K562 treated with DMSO at 1 percent for 48 hours (cell line): Measurements from ENCODE around the gene TTLL8. TPM values are rescaled to one million over a fixed set of nuclear protein-coding genes. Genes with fewer than 3 reads are reported as not detected.

Experiments
- total RNA-seq: library from RNA; unstranded; fragments of 300-600 nt; gene quantifications from 2 replicates; pipeline ENCODE4 v1.2.3, GENCODE V29; 2022; ENCODE audit warnings: low replicate concordance; ENCODE audit errors: extremely low read depth

Gene TTLL8
- not detected in 2 replicates for total RNA-seq

DNA sequence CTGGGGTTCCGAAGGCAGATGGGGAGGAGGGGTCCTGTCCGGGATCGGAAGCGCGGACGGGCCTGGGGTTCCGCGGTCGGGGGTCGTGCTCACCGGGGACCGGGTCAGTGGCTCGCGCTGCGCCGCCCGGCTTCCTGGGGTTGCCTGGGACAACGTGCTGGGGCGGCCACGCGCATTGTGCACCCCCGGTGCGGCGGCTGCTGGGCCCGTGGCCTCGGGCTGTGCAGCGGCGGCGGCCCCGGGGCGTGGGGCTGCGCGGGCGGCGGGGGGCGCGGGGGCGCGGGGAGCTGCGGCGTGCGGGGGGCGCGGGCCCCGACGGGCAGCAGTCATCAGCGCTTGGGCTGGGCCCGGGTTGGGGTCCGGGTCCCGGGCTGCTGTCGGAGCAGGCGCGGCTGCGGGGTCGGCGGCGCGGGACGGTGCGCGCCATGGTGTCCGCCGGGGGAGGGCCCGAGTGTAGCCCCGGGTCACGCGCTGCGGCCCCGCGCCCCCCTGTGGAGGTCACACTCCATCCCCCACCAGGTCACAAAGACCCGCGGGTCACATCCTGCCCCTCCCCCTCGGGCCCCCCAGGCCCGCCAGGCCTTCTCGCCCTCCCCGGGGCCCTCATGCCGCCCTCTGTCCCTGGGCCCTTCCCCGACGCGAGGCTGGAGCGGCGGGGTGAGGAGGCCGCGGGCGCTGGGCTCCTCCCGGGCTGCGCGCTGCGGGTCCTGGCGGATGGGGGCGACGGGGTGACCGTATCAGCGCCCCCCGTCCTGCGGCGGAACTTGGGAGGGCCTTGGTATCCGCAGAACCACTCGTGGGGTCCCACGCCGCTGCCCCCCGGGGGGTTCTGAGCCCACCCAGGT, at the start of gene TTLL8:
Gene TTLL8, minus strand, starts transcription at position 238 of the 845 bp plus-strand sequence.

DNA sequence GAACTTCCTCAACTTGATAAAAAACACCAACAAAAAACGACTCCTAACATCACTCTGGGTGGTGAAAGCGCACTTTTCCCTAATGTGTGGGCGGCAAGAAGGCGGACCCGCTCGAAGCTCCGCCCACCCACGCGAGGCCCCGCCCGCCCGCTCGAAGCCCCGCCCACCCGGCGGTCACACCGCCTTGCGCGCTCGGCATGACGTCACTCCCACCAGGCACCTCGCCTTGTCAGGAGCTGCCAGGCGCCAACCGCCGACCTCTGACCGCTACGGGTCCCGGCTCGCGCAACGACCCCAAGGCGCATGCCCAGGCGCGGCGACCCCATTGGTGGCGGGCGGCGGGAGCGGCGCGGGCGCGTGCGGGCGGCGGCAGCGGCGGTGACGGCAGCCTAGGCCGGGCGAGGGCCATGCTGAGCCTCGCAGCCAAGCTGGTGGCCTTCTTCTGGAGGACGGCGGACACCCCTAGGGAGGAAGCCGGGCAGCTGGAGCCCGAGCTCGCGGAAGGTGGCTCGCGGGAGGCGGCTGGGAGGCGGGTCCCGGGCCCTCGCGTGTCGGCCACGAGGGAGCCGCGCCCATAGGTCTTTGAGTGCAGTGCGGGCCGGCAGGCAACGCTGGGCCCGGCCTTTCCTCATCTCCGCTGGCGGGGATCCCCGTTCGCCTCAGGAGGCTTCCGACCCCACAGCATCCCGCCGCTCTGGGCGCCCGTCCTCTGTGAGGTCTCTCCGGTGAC, 31.7 kb upstream of the TTLL8 start, which contains the start of gene MOV10L1:
Gene MOV10L1, plus strand, starts transcription at position 325 of the 730 bp plus-strand sequence. Its CDS starts 83 bp downstream, at position 408.

DNA sequence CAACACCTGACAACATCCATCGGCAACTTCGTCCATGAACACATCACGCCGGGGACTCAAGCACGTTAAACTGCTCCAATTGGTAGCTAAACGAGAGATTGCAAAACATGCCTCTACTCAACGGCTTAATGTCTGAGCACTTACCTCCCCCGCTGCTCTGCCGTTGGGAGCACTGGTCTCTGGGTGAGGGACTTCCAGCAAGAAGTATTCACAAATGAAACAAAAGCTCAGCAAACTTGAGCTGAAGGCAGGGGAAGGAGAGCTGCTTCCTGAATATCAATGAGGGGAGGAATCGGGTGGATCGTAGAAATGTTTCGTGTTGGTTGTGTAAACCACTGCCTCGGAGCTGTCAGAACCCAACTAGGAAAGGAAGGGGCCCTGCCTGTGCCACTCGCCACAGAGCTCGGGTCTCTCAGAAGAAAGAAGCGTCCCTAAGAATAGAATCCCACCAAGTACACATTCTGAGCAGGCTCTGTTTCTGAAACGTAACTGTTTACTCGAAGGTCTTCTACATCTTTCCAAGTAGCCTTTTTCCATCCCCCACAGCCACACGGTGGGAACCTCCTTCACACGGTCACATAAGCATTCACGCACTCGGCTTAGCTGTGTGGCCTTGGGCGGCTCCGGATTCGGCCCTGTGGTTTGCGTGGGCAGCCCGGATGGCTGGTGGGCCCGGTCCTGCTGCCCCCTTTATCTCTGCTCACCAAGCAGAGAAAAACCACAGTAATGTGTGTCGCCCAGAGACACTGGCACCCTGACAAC, 27.3 kb upstream of the TTLL8 start, which contains the start of gene MLC1:
Gene MLC1, minus strand, starts transcription at position 216 of the 762 bp plus-strand sequence. CDS start 524 bp downstream, outside the sequence.

DNA sequence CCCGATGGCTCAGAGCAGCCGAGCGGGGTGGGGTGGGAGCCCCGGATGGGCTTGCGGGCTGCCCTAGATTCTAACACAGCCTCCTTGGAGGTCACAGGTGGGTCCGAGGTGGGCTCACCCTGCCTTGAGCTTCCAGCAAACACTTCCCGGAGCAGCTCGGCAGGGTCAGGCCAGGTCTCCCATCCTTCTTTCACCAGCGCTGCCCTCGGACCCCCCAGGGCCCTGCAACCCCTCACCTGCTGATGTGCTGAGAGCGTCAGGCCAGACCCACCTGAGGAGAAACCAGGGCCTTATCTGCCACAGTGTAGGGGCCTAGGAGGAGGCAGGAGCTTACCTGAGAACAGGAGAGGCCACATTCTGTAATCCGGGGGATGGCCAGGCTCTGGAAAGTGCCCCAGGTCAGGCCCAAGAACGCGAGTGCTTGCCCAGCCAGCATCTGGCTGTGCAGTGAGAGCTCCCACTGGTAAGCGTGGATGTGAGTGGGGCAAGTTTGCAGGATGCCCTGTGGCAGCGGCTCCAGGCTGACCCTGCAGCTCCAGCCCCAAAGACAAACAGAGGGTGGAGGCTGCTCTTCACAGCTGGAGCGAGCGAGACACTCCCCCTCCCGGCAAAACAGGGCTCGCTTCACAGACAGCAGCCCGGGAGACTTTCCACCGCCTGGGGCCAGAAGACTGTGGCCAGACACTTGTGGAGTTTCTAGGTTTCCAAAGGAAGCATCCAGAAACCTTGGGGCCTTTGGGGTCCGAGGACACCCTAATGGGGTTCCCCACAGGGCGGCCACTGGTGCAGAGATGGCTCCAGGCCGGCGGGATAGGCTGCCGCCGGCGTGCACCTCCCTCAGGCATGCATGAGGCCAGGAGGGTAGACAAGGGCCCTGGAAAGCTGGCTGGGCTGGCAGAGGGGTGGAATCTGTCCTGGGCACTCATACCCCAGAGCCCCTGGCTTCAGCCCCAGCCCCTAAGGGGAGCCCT, 45.6 kb downstream of the TTLL8 start, which contains the start of gene IL17REL:
Gene IL17REL, minus strand, starts transcription at position 555 of the 971 bp plus-strand sequence. Its CDS starts 119 bp downstream, at position 436.

Other genes with a start within 250 kb of the TTLL8 start
- gene BRD1, start 230.4 kb downstream of the TTLL8 start, total RNA-seq = not detected in 2 replicates
- gene ZBED4, start 204.5 kb downstream of the TTLL8 start, total RNA-seq = not detected in 2 replicates
- not detected in 2 replicates for gene ALG12, start 139.9 kb downstream of the TTLL8 start, total RNA-seq
- gene CRELD2, start 139.7 kb downstream of the TTLL8 start, total RNA-seq = not detected in 2 replicates
- not detected in 2 replicates for gene PIM3, start 97.5 kb downstream of the TTLL8 start, total RNA-seq
- gene IL17REL, start 45.5 kb downstream of the TTLL8 start, total RNA-seq = not detected in 2 replicates
- not detected in 2 replicates for gene MLC1, start 27.1 kb upstream of the TTLL8 start, total RNA-seq
- not detected in 2 replicates for gene MOV10L1, start 31.7 kb upstream of the TTLL8 start, total RNA-seq
- not detected in 2 replicates for gene PANX2, start 112.4 kb upstream of the TTLL8 start, total RNA-seq
- 180 TPM in 1 of 2 replicates, not detected in the other for gene TRABD, start 127.6 kb upstream of the TTLL8 start, total RNA-seq
- gene SELENOO, start 142.7 kb upstream of the TTLL8 start, total RNA-seq = not detected in 2 replicates
- not detected in 2 replicates for gene TUBGCP6, start 186.7 kb upstream of the TTLL8 start, total RNA-seq
- not detected in 2 replicates for gene HDAC10, start 193.0 kb upstream of the TTLL8 start, total RNA-seq
- gene MAPK12, start 203.4 kb upstream of the TTLL8 start, total RNA-seq = not detected in 2 replicates
- gene MAPK11, start 212.1 kb upstream of the TTLL8 start, total RNA-seq = not detected in 2 replicates
- not detected in 2 replicates for gene PLXNB2, start 249.3 kb upstream of the TTLL8 start, total RNA-seq